ENCODE data around the gene RTF1.
A peak's percentile ranks its signal among the peaks of the same experiment; 100 is the strongest.

RTF1 gene

DNA sequence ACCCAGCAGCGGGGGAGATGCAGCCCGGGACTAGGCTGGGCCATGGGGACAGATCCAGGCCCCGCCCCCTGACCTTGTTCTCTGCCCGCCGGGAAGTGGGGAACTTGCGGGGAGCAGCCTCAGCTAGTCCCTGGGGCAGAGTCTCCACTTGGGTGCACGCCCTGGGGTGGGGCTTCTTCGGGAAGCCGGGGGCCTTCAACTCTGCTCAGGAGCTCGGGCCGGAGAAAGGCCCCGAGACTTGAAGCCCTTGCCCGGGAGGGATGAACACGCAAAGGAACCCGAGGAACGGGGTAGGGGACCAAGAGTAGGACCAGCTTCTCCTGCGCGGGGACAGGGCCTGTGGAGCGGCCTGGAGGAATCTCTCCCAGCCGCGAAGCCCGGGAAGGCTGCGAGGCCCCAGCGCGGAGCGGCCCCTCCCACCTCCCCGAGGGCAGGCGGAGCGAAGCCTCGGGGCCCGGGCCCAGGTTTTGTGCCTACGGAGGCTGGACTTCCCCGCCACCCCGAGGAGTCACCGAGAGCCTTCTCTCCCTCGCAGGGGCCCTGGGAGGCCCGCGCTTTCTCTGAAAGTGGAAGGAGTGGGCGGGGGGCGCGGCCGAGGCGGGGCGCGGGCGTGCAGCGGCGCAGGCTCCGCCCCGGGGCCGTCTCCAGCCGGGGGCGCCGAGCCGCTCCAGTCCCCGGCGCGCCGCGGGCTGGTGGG, 76.5 kb downstream of the RTF1 start, which contains the start of gene ITPKA (continued):
- TF ChIP-seq HOXC10 (CRISPR knock-in tag; IDR thresholded peaks at IDR 0.05) (no peak), GFI1B (tag by site-specific recombination; IDR thresholded peaks at IDR 0.05) (no peak), ZNF596 (tag by site-specific recombination; IDR thresholded peaks at IDR 0.05) (no peak), ZNF292 (tag by site-specific recombination; IDR thresholded peaks at IDR 0.05; ENCODE audit: borderline replicate concordance, low read depth) (no peak), ZNF19 (tag by site-specific recombination; IDR thresholded peaks at IDR 0.05; ENCODE audit: low read depth) (no peak), ZNF621 (tag by site-specific recombination; IDR thresholded peaks at IDR 0.05) (no peak), ZNF521 (tag by site-specific recombination; IDR thresholded peaks at IDR 0.05) (no peak), BCL11B (tag by site-specific recombination; IDR thresholded peaks at IDR 0.05; ENCODE audit: low read depth) (no peak), MEIS1 (CRISPR knock-in tag; IDR thresholded peaks at IDR 0.05; ENCODE audit: borderline replicate concordance) (no peak), ZNF670 (tag by site-specific recombination; IDR thresholded peaks at IDR 0.05; ENCODE audit: low read depth) (no peak), ZNF558 (tag by site-specific recombination; IDR thresholded peaks at IDR 0.05) (no peak), YY1 (tag by site-specific recombination; IDR thresholded peaks at IDR 0.05) (no peak), EGR2 (tag by site-specific recombination; IDR thresholded peaks at IDR 0.05; ENCODE audit: low read depth) (peak; percentile 23), ZFP37 (tag by site-specific recombination; IDR thresholded peaks at IDR 0.05) (peak; percentile 40; the same call in 1 of the 2 replicates), ZNF184 (tag by site-specific recombination; IDR thresholded peaks at IDR 0.05) (no peak), GLI4 (tag by site-specific recombination; IDR thresholded peaks at IDR 0.05) (no peak), ZNF426 (tag by site-specific recombination; IDR thresholded peaks at IDR 0.05) (no peak), ZXDB (tag by site-specific recombination; IDR thresholded peaks at IDR 0.05) (peak; percentile 94), ZNF626 (tag by site-specific recombination; IDR thresholded peaks at IDR 0.05) (no peak), ZNF174 (tag by site-specific recombination; IDR thresholded peaks at IDR 0.05) (no peak), ZNF223 (tag by site-specific recombination; IDR thresholded peaks at IDR 0.05) (no peak)
- TF ChIP-seq, protein P1, sequence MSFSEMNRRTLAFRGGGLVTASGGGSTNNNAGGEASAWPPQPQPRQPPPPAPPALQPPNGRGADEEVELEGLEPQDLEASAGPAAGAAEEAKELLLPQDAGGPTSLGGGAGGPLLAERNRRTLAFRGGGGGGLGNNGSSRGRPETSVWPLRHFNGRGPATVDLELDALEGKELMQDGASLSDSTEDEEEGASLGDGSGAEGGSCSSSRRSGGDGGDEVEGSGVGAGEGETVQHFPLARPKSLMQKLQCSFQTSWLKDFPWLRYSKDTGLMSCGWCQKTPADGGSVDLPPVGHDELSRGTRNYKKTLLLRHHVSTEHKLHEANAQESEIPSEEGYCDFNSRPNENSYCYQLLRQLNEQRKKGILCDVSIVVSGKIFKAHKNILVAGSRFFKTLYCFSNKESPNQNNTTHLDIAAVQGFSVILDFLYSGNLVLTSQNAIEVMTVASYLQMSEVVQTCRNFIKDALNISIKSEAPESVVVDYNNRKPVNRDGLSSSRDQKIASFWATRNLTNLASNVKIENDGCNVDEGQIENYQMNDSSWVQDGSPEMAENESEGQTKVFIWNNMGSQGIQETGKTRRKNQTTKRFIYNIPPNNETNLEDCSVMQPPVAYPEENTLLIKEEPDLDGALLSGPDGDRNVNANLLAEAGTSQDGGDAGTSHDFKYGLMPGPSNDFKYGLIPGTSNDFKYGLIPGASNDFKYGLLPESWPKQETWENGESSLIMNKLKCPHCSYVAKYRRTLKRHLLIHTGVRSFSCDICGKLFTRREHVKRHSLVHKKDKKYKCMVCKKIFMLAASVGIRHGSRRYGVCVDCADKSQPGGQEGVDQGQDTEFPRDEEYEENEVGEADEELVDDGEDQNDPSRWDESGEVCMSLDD (tag by site-specific recombination; IDR thresholded peaks at IDR 0.05) = peak; percentile 65; the same call in 1 of the 2 replicates
- TF ChIP-seq, protein P2, sequence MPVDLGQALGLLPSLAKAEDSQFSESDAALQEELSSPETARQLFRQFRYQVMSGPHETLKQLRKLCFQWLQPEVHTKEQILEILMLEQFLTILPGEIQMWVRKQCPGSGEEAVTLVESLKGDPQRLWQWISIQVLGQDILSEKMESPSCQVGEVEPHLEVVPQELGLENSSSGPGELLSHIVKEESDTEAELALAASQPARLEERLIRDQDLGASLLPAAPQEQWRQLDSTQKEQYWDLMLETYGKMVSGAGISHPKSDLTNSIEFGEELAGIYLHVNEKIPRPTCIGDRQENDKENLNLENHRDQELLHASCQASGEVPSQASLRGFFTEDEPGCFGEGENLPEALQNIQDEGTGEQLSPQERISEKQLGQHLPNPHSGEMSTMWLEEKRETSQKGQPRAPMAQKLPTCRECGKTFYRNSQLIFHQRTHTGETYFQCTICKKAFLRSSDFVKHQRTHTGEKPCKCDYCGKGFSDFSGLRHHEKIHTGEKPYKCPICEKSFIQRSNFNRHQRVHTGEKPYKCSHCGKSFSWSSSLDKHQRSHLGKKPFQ (tag by site-specific recombination; IDR thresholded peaks at IDR 0.05) = no peak
- TF ChIP-seq, protein P3, sequence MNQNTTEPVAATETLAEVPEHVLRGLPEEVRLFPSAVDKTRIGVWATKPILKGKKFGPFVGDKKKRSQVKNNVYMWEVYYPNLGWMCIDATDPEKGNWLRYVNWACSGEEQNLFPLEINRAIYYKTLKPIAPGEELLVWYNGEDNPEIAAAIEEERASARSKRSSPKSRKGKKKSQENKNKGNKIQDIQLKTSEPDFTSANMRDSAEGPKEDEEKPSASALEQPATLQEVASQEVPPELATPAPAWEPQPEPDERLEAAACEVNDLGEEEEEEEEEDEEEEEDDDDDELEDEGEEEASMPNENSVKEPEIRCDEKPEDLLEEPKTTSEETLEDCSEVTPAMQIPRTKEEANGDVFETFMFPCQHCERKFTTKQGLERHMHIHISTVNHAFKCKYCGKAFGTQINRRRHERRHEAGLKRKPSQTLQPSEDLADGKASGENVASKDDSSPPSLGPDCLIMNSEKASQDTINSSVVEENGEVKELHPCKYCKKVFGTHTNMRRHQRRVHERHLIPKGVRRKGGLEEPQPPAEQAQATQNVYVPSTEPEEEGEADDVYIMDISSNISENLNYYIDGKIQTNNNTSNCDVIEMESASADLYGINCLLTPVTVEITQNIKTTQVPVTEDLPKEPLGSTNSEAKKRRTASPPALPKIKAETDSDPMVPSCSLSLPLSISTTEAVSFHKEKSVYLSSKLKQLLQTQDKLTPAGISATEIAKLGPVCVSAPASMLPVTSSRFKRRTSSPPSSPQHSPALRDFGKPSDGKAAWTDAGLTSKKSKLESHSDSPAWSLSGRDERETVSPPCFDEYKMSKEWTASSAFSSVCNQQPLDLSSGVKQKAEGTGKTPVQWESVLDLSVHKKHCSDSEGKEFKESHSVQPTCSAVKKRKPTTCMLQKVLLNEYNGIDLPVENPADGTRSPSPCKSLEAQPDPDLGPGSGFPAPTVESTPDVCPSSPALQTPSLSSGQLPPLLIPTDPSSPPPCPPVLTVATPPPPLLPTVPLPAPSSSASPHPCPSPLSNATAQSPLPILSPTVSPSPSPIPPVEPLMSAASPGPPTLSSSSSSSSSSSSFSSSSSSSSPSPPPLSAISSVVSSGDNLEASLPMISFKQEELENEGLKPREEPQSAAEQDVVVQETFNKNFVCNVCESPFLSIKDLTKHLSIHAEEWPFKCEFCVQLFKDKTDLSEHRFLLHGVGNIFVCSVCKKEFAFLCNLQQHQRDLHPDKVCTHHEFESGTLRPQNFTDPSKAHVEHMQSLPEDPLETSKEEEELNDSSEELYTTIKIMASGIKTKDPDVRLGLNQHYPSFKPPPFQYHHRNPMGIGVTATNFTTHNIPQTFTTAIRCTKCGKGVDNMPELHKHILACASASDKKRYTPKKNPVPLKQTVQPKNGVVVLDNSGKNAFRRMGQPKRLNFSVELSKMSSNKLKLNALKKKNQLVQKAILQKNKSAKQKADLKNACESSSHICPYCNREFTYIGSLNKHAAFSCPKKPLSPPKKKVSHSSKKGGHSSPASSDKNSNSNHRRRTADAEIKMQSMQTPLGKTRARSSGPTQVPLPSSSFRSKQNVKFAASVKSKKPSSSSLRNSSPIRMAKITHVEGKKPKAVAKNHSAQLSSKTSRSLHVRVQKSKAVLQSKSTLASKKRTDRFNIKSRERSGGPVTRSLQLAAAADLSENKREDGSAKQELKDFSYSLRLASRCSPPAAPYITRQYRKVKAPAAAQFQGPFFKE (tag by site-specific recombination; IDR thresholded peaks at IDR 0.05; ENCODE audit: borderline replicate concordance) = no peak
- TF ChIP-seq, protein P4, sequence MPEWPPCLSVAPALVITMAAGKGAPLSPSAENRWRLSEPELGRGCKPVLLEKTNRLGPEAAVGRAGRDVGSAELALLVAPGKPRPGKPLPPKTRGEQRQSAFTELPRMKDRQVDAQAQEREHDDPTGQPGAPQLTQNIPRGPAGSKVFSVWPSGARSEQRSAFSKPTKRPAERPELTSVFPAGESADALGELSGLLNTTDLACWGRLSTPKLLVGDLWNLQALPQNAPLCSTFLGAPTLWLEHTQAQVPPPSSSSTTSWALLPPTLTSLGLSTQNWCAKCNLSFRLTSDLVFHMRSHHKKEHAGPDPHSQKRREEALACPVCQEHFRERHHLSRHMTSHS (tag by site-specific recombination; IDR thresholded peaks at IDR 0.05) = no peak
- TF ChIP-seq, protein P5, sequence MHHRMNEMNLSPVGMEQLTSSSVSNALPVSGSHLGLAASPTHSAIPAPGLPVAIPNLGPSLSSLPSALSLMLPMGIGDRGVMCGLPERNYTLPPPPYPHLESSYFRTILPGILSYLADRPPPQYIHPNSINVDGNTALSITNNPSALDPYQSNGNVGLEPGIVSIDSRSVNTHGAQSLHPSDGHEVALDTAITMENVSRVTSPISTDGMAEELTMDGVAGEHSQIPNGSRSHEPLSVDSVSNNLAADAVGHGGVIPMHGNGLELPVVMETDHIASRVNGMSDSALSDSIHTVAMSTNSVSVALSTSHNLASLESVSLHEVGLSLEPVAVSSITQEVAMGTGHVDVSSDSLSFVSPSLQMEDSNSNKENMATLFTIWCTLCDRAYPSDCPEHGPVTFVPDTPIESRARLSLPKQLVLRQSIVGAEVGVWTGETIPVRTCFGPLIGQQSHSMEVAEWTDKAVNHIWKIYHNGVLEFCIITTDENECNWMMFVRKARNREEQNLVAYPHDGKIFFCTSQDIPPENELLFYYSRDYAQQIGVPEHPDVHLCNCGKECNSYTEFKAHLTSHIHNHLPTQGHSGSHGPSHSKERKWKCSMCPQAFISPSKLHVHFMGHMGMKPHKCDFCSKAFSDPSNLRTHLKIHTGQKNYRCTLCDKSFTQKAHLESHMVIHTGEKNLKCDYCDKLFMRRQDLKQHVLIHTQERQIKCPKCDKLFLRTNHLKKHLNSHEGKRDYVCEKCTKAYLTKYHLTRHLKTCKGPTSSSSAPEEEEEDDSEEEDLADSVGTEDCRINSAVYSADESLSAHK (tag by site-specific recombination; IDR thresholded peaks at IDR 0.05) = no peak

All from HEK293 (cell line).